Neural progenitor cell (in vitro differentiated cells): Measurements from ENCODE around the gene FBXO39. TPM values are rescaled to one million over a fixed set of nuclear protein-coding genes. Genes with fewer than 3 reads are reported as not detected.

Source experiments
- DNase-seq: peaks from one replicate; pipeline ENCODE4 v3.0.0-alpha.2; 2016; ENCODE audit warnings: low spot score
- H2AFZ ChIP-seq: fragments of 200-600 bp; sonication (generic); replicated peaks from 2 replicates; pipeline ENCODE4 v1.6.1; 2016; ENCODE audit warnings: antibody characterized with exemption
- H3F3A ChIP-seq: fragments of 200-600 bp; sonication (generic); 2 replicates; pipeline ENCODE4 v1.6.1; 2016; ENCODE audit warnings: antibody characterized with exemption, low read depth
- H3K27ac ChIP-seq: fragments of 200-600 bp; sonication (generic); 2 replicates; pipeline ENCODE4 v1.5.1; 2016; ENCODE audit warnings: mild to moderate bottlenecking
- H3K27me3 ChIP-seq: fragments of 200-600 bp; sonication (generic); 2 replicates; pipeline ENCODE4 v1.6.1; 2016; ENCODE audit warnings: mild to moderate bottlenecking, moderate library complexity
- H3K36me3 ChIP-seq: fragments of 200-600 bp; sonication (generic); 2 replicates; pipeline ENCODE4 v1.5.1; 2016
- H3K4me1 ChIP-seq: fragments of 200-600 bp; sonication (generic); 2 replicates; pipeline ENCODE4 v1.6.1; 2016; ENCODE audit warnings: mixed run types
- H3K4me2 ChIP-seq: fragments of 200-600 bp; sonication (generic); 2 replicates; pipeline ENCODE4 v1.6.1; 2016
- H3K4me3 ChIP-seq: fragments of 200-600 bp; sonication (generic); 2 replicates; pipeline ENCODE4 v1.5.1; 2016
- H3K79me2 ChIP-seq: fragments of 200-600 bp; sonication (generic); 2 replicates; pipeline ENCODE4 v1.6.1; 2016; ENCODE audit warnings: low read depth
- H3K9ac ChIP-seq: fragments of 200-600 bp; sonication (generic); 2 replicates; pipeline ENCODE4 v1.6.1; 2016
- H3K9me3 ChIP-seq: fragments of 200-600 bp; sonication (generic); 2 replicates; pipeline ENCODE4 v1.5.1; 2016; ENCODE audit warnings: low read depth
- H4K20me1 ChIP-seq: fragments of 200-600 bp; sonication (generic); 2 replicates; pipeline ENCODE4 v1.6.1; 2016; ENCODE audit warnings: low read depth
- H3K27ac Mint-ChIP-seq: 3 replicates; pipeline ENCODE4 v1.8.0; 2021; ENCODE audit warnings: mixed read lengths
- H3K27me3 Mint-ChIP-seq: 2 replicates; pipeline ENCODE4 v1.8.0; 2022; ENCODE audit warnings: low read depth, mild to moderate bottlenecking, inconsistent platforms, moderate library complexity, mixed read lengths; ENCODE audit not compliant: insufficient read depth
- H3K36me3 Mint-ChIP-seq: 3 replicates; pipeline ENCODE4 v1.8.0; 2021; ENCODE audit warnings: mixed read lengths
- H3K4me1 Mint-ChIP-seq: 3 replicates; pipeline ENCODE4 v1.8.0; 2021; ENCODE audit warnings: mixed read lengths
- H3K4me3 Mint-ChIP-seq: 3 replicates; pipeline ENCODE4 v1.8.0; 2021; ENCODE audit warnings: mild to moderate bottlenecking, moderate library complexity, mixed read lengths
- H3K9me3 Mint-ChIP-seq: 3 replicates; pipeline ENCODE4 v1.8.0; 2020; ENCODE audit warnings: mixed read lengths
- CTCF ChIP-seq: fragments of 200-600 bp; sonication (generic); IDR thresholded peaks from 2 replicates; pipeline ENCODE4 v1.5.1; 2017; ENCODE audit warnings: antibody characterized with exemption, mild to moderate bottlenecking
- EZH2 ChIP-seq: fragments of 200-600 bp; sonication (generic); IDR thresholded peaks from 2 replicates; pipeline ENCODE4 v1.6.1; 2017; ENCODE audit warnings: antibody characterized with exemption, mild to moderate bottlenecking, moderate library complexity
- EZH2phosphoT487 ChIP-seq: fragments of 200-600 bp; sonication (generic); IDR thresholded peaks from 2 replicates; pipeline ENCODE4 v1.6.1; 2017; ENCODE audit warnings: antibody characterized with exemption
- total RNA-seq: library from RNA; depleted of rRNA; stranded (reverse); fragments of >200 nt; gene quantifications from 2 replicates; pipeline ENCODE4 v1.2.3, GENCODE V29; 2015; ENCODE audit warnings: low replicate concordance

FBXO39 gene
- total RNA-seq, 1 donor from 2014 or later = not detected

- H3K9me3 Mint-ChIP-seq = peaks cover 7% of the 10 kb centered on the region
- Histone ChIP-seq H2AFZ (no peak overlapping the region), H3K27me3 (peaks cover 82% of the 10 kb centered on the region)
Observed at GRCh38 chr17:6780001-6780400, 4.0 kb downstream of the FBXO39 start.

DNA sequence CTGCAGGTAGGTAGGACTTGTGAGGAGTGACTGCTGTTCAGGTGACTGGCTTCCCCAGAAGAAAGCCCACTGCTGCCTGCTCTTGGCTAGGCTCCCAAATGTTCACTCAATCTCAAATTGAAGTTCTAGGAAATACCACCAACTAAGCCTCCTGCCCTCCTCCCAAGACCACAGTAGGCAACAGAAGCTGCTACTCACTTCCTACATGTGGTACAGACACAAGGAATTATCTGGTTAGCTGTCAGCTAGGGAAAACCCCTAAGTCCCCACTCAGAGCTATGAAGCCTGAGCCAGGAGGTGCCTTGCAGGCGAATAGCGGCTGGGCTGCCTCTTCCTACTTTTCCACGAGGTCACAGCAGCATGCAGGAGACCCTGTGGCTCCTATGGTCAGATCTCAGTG, 4.9 kb downstream of the FBXO39 start:
- no peak overlapping the region for H3K27ac Mint-ChIP-seq
- no peak for DNase-seq
- H3K9me3 ChIP-seq = no peaks in the 10 kb centered on the region
- H3K4me2 ChIP-seq = no peak overlapping the region
- no peak for TF ChIP-seq EZH2phosphoT487
- TF ChIP-seq EZH2 = no peak
- TF ChIP-seq CTCF = no peak
- H3K27me3 ChIP-seq = peaks cover 81% of the 10 kb centered on the region
- peaks cover 3% of the 10 kb centered on the region for H3K4me1 Mint-ChIP-seq
- H3K9me3 Mint-ChIP-seq = peaks cover 10% of the 10 kb centered on the region
- H3K4me3 ChIP-seq = no peak overlapping the region
- H3K4me3 Mint-ChIP-seq = no peak overlapping the region
- H3K27ac ChIP-seq = no peak overlapping the region
- H4K20me1 ChIP-seq = no peaks in the 10 kb centered on the region
- H3K79me2 ChIP-seq = no peaks in the 10 kb centered on the region
- no peak overlapping the region for H3K9ac ChIP-seq
- no peaks in the 10 kb centered on the region for H3K4me1 ChIP-seq
- no peaks in the 10 kb centered on the region for H3F3A ChIP-seq
- no peaks in the 10 kb centered on the region for H3K36me3 Mint-ChIP-seq
- no peaks in the 10 kb centered on the region for H3K36me3 ChIP-seq
- no peak overlapping the region for H2AFZ ChIP-seq
- peaks cover 19% of the 10 kb centered on the region for H3K27me3 Mint-ChIP-seq

More at GRCh38 chr17:6780001-6780400, 4.0 kb downstream of the FBXO39 start:
- no peaks in the 10 kb centered on the region for H3K79me2 ChIP-seq
- Mint-ChIP-seq H3K27ac (no peak overlapping the region), H3K36me3 (no peaks in the 10 kb centered on the region), H3K4me3 (no peak overlapping the region), H3K4me1 (peaks cover 3% of the 10 kb centered on the region), H3K27me3 (peaks cover 24% of the 10 kb centered on the region)
- no peak overlapping the region for H3K4me3 ChIP-seq
- no peak overlapping the region for H3K9ac ChIP-seq
- no peaks in the 10 kb centered on the region for H3F3A ChIP-seq
- no peak overlapping the region for H3K4me2 ChIP-seq
- no peaks in the 10 kb centered on the region for H3K9me3 ChIP-seq
- H3K4me1 ChIP-seq = no peaks in the 10 kb centered on the region
- no peaks in the 10 kb centered on the region for H4K20me1 ChIP-seq
- TF ChIP-seq EZH2phosphoT487 (no peak), CTCF (no peak), EZH2 (no peak)
- no peak for DNase-seq
- no peaks in the 10 kb centered on the region for H3K36me3 ChIP-seq
- H3K27ac ChIP-seq = no peak overlapping the region

- H3K4me1 ChIP-seq = no peaks in the 10 kb centered on the region
- H3K9me3 ChIP-seq = no peaks in the 10 kb centered on the region
- Mint-ChIP-seq H3K4me3 (no peak overlapping the region), H3K27me3 (peaks cover 11% of the 10 kb centered on the region), H3K4me1 (no peaks in the 10 kb centered on the region), H3K27ac (no peak overlapping the region), H3K9me3 (peaks cover 10% of the 10 kb centered on the region), H3K36me3 (no peaks in the 10 kb centered on the region)
- H3K4me2 ChIP-seq = no peak overlapping the region
- H3K36me3 ChIP-seq = no peaks in the 10 kb centered on the region
- no peak overlapping the region for H3K9ac ChIP-seq
- TF ChIP-seq EZH2phosphoT487 = no peak
- no peak for TF ChIP-seq EZH2
- TF ChIP-seq CTCF = no peak
- H3K27me3 ChIP-seq = peaks cover 77% of the 10 kb centered on the region
- H4K20me1 ChIP-seq = no peaks in the 10 kb centered on the region
- H2AFZ ChIP-seq = no peak overlapping the region
- DNase-seq = no peak
- no peaks in the 10 kb centered on the region for H3F3A ChIP-seq
- no peaks in the 10 kb centered on the region for H3K79me2 ChIP-seq
- no peak overlapping the region for H3K4me3 ChIP-seq
- no peak overlapping the region for H3K27ac ChIP-seq
Observed at GRCh38 chr17:6782244-6782643, 6.2 kb downstream of the FBXO39 start.
